K562 (cell line): ENCODE measurements around the gene CD151. TPM values are rescaled to one million over a fixed set of nuclear protein-coding genes. Genes with fewer than 3 reads are reported as not detected.

Experiments
- ATAC-seq: fragments of 200-7000 bp; cut with Tn5 transposase; 3 replicates; pipeline ENCODE4 v1.9.1; 2020; ENCODE audit warnings: moderate library complexity
- BruUV-seq: library from RNA; stranded (reverse); fragments of 400-500 nt; replicated peaks from 2 replicates; lab custom pipeline; 2021; lab: Mats Ljungman, UMichigan
- CTCF ChIA-PET: fragments of 300-600 bp; formaldehyde crosslinking; extraction: SDS; loops from one replicate; lab custom pipeline; 2021; ENCODE audit warnings: low intra/inter-chr PET ratio; lab: Yijun Ruan, JAX
- POLR2A ChIA-PET: fragments of 300-600, 350-650 bp; sonication (Branson Sonifier 250); formaldehyde crosslinking; extraction: SDS; loops from one replicate; lab custom pipeline; 2021; ENCODE audit warnings: antibody characterized with exemption, inconsistent platforms; lab: Yijun Ruan, JAX
- DNase-seq, 4 experiments: peaks; one replicate each; pipeline versions ENCODE4 v3.0.0 to v3.0.0-alpha.2; 2011 to 2018; ENCODE audit warnings: low spot score in 3 of 4, mixed read lengths in 3 of 4; ENCODE audit errors: extremely low read depth in 1 of 4
- FAIRE-seq: peaks from 2 replicates; lab custom pipeline; 2011; peaks lifted over from hg19 to GRCh38; lab: Jason Lieb, UNC
- H2AFZ ChIP-seq: 2 replicates; pipeline ENCODE4 v1.6.0; 2011; ENCODE audit warnings: low read depth, low read length, control low read depth, inconsistent platforms
- H3K27ac ChIP-seq: fragments of 200-600 bp; 3 replicates; pipeline ENCODE4 v1.8.0; 2011; ENCODE audit warnings: low read depth, mild to moderate bottlenecking, control low read depth, inconsistent platforms, low read length, moderate library complexity, mixed read lengths; ENCODE audit errors: extremely low read depth
- H3K27me3 ChIP-seq, 2 experiments: fragments of 300-600 bp in 1 of 2; 2 replicates in 1 of 2; 3 replicates in 1 of 2; pipeline versions ENCODE4 v1.6.0 to v1.8.0; 2011; ENCODE audit warnings: inconsistent platforms in 2 of 2, low read length in 2 of 2, mild to moderate bottlenecking in 1 of 2, mixed read lengths in 1 of 2, moderate library complexity in 1 of 2; ENCODE audit not compliant: control insufficient read depth in 2 of 2, insufficient read depth in 2 of 2
- H3K36me3 ChIP-seq: fragments of 300-600 bp; 3 replicates; pipeline ENCODE4 v1.8.0; 2011; ENCODE audit warnings: mild to moderate bottlenecking, low read length, inconsistent platforms; ENCODE audit not compliant: control insufficient read depth, insufficient read depth
- H3K4me1 ChIP-seq, 2 experiments: fragments of 200-600 bp in 1 of 2; replicated peaks in 1 of 2; 2 replicates in 1 of 2; 3 replicates in 1 of 2; pipeline versions ENCODE4 v1.5.1 to v1.8.0; 2011; ENCODE audit warnings: inconsistent platforms in 2 of 2, low read length in 2 of 2, mild to moderate bottlenecking in 1 of 2, mixed read lengths in 1 of 2, moderate library complexity in 1 of 2; ENCODE audit not compliant: control insufficient read depth in 2 of 2, insufficient read depth in 2 of 2
- H3K4me2 ChIP-seq: 2 replicates; pipeline ENCODE4 v1.6.1; 2011; ENCODE audit warnings: low read length, control low read depth, inconsistent platforms, mixed read lengths; ENCODE audit not compliant: insufficient read depth
- H3K4me3 ChIP-seq: fragments of 200-600 bp; sonication (generic), shearing (Covaris generic); 2 replicates; pipeline ENCODE4 v1.5.1; 2016; ENCODE audit warnings: control low read depth, inconsistent platforms
- H3K79me2 ChIP-seq: fragments of 200-600 bp; 3 replicates; pipeline ENCODE4 v1.8.0; 2011; ENCODE audit warnings: low read length, inconsistent platforms; ENCODE audit not compliant: control insufficient read depth, insufficient read depth
- H3K9ac ChIP-seq, 2 experiments: 2 replicates each; pipeline versions ENCODE4 v1.6.0 to v1.6.1; 2011; ENCODE audit warnings: low read depth in 2 of 2, low read length in 2 of 2, control low read depth in 1 of 2, inconsistent platforms in 1 of 2, mild to moderate bottlenecking in 1 of 2, mixed read lengths in 1 of 2; ENCODE audit not compliant: insufficient read depth in 1 of 2
- H3K9me1 ChIP-seq: one replicate; pipeline ENCODE4 v1.6.0; 2011; ENCODE audit warnings: inconsistent platforms, mild to moderate bottlenecking, low read length, moderate library complexity; ENCODE audit not compliant: control insufficient read depth, insufficient read depth
- H3K9me3 ChIP-seq: replicated peaks from 2 replicates; pipeline ENCODE4 v1.5.1; 2011; ENCODE audit warnings: low read depth, low read length, inconsistent platforms; ENCODE audit not compliant: control insufficient read depth, insufficient read depth
- H4K20me1 ChIP-seq: replicated peaks from 2 replicates; pipeline ENCODE4 v1.6.1; 2011; ENCODE audit warnings: low read length, inconsistent platforms, mixed read lengths; ENCODE audit not compliant: control insufficient read depth, insufficient read depth
- FOXP1 ChIP-seq: sonication (generic); formaldehyde crosslinking; IDR thresholded peaks from 2 replicates; pipeline ENCODE4 v1.8.0; 2022; ENCODE audit warnings: mild to moderate bottlenecking, missing genetic modification reagents
- GABPA ChIP-seq: fragments of 200-800 bp; sonication (Bioruptor generic); conservative IDR thresholded peaks from 2 replicates; pipeline ENCODE4 v1.6.1; 2016; ENCODE audit warnings: low read depth, missing genetic modification characterization, missing compliant biosample characterization
- MYNN ChIP-seq, 2 experiments: sonication (generic); formaldehyde crosslinking in 1 of 2; IDR thresholded peaks; 2 replicates each; pipeline versions ENCODE4 v1.5.0 to v1.6.1; 2016 to 2020; ENCODE audit warnings: antibody characterized with exemption in 1 of 2, missing genetic modification reagents in 1 of 2
- POLR2A ChIP-seq: fragments of 450-650 bp; conservative IDR thresholded peaks from 2 replicates; pipeline ENCODE4 v1.6.1; 2016
- POLR2B ChIP-seq: fragments of 450-650 bp; IDR thresholded peaks from 2 replicates; pipeline ENCODE4 v1.6.1; 2018; ENCODE audit warnings: low read depth; ENCODE audit not compliant: partially characterized antibody
- POLR2G ChIP-seq: fragments of 200-400 bp; formaldehyde crosslinking; IDR thresholded peaks from 2 replicates; pipeline ENCODE4 v1.6.1; 2017; ENCODE audit warnings: low read depth, mild to moderate bottlenecking, antibody characterized with exemption, low read length, moderate library complexity
- RBFOX2 ChIP-seq: fragments of 200-400 bp; formaldehyde crosslinking; IDR thresholded peaks from 2 replicates; pipeline ENCODE4 v1.6.1; 2017; ENCODE audit warnings: low read depth, mild to moderate bottlenecking, low read length, moderate library complexity
- SUPT5H ChIP-seq: fragments of 450-650 bp; IDR thresholded peaks from 2 replicates; pipeline ENCODE4 v1.6.1; 2016
- ZNF41 ChIP-seq: fragments of 250-450 bp; sonication (Bioruptor Pico); conservative IDR thresholded peaks from 2 replicates; pipeline ENCODE4 v1.4.0; 2020; ENCODE audit warnings: mild to moderate bottlenecking
- WGBS: fragments of 100-300 bp; shearing (Covaris generic); methylation state at CpG from one replicate; pipeline ENCODE4 v1.1.6; 2016; ENCODE audit warnings: low coverage, mixed read lengths; ENCODE audit not compliant: insufficient coverage; ENCODE audit errors: missing lambda C conversion rate; 5-methylcytosine and 5-hydroxymethylcytosine counted together
- in situ Hi-C: fragments of 300-500 bp; cut with MboI; formaldehyde crosslinking; loops from 4 replicates; pipeline ENCODE4 v1.15.0; 2018; ENCODE audit warnings: inconsistent platforms, mixed read lengths
- intact Hi-C: fragments of 100-400 bp; cut with micrococcal nuclease; formaldehyde crosslinking; loops from 2 replicates; pipeline ENCODE4 v1.14.2; 2022
- polyA plus RNA-seq, 8 experiments: library from polyadenylated mRNA; depleted of rRNA in 4 of 8; stranded (reverse) in 5 of 8; unstranded in 3 of 8; fragments of >200 nt; fragmentation: Nextera tagmentation in 2 of 8; fragmentation: Illumina TruSeq in 1 of 8; extraction: Ambion mirVana in 2 of 8; extraction: Trizol in 1 of 8; gene quantifications; 2 replicates each; pipeline versions ENCODE4 v1.2.1 to v1.2.3, GENCODE V29; 2011 to 2014; ENCODE audit warnings: inconsistent platforms in 1 of 8, missing spikeins in 1 of 8
- total RNA-seq, 7 experiments: library from RNA; depleted of rRNA in 6 of 7; stranded (reverse); fragments of >200 nt in 6 of 7; fragmentation: Illumina TruSeq in 2 of 7; extraction: Trizol in 2 of 7; gene quantifications; 2 replicates each; pipeline versions ENCODE4 v1.2.1 to v1.2.3, GENCODE V29; 2011 to 2021; ENCODE audit warnings: low replicate concordance in 1 of 7
- TF ChIP-seq, protein P1 (sequence below): fragments of 200-800 bp; sonication (Bioruptor generic); IDR thresholded peaks from 2 replicates; pipeline ENCODE4 v1.6.1; 2017; ENCODE audit warnings: missing genetic modification characterization, missing compliant biosample characterization
- TF ChIP-seq, protein P2 (sequence below): fragments of 450-650 bp; formaldehyde crosslinking; conservative IDR thresholded peaks from 2 replicates; pipeline ENCODE4 v1.4.0; 2022; ENCODE audit warnings: mild to moderate bottlenecking, missing genetic modification characterization
- TF ChIP-seq, protein P3 (sequence below): sonication (generic); formaldehyde crosslinking; IDR thresholded peaks from 2 replicates; pipeline ENCODE4 v1.8.0; 2022; ENCODE audit warnings: missing genetic modification reagents, mild to moderate bottlenecking, moderate library complexity, borderline replicate concordance
- TF ChIP-seq, protein P4 (sequence below), 2 experiments: fragments of 150-350 bp in 1 of 2; IDR thresholded peaks; 2 replicates each; pipeline ENCODE4 v1.6.1; 2012 to 2016; ENCODE audit warnings: low read depth in 2 of 2, low read length in 2 of 2, mild to moderate bottlenecking in 1 of 2, moderate library complexity in 1 of 2

CD151 gene
- total and polyA plus RNA-seq, 9 of the 15 experiments (the other 6 are each of a cell fraction or from before 2014, with no cell fraction given), result 2.3 to 187 (median 140) TPM

DNA sequence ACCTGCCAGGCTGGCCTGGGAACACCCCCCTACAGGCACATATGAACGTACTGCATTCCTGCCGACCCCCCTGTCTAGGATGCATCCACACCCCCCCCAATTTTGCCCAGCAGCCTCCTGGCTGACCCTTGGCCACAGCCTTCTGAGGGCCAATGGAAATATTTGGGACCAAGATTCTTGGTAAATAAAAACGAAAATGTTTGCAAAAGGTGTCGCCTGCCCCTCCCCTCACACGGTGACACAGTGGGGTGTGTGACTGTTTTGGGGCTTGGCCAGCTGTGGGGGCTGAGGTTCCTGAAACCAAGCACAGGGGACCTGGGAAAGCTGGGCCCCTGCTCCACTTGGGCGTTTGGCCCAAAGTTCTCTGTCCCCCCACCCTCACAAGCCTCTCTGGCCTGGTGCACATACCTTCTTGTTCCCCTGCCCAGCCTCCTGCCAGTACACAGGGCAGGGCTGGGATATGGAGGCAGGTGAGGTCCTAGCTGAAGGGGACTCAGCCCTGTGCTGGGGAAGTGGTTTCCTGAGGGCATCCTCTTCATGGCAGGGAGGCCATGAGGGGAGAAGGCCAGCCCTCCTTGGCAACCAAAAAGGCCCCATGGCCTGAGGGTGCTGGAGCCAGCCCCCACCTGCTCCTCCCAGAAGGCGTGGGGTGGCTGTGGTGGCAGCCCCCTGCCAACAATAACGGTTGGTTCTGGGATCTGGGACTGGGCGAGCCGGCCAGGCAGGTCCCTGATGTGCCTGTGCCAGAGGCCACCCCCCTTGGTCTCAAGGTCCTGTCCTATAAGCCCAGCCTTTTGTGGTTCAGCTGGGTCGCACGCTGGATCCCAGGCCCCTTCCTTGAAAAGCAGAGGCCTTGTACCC, 7.2 kb upstream of the CD151 start:
- no peak overlapping the region for H3K27ac ChIP-seq
- H3K4me1 ChIP-seq, result peaks cover 24 to 93% of the 10 kb centered on the region in 2 experiments
- in situ Hi-C loops, result no loop called here
- H3K79me2 ChIP-seq, result peaks cover 16% of the 10 kb centered on the region
- peaks cover 43% of the 10 kb centered on the region; the same call in 1 of the 3 replicates for H3K36me3 ChIP-seq
- H3K4me3 ChIP-seq, result no peak overlapping the region
- H3K9me1 ChIP-seq, result peaks cover 3% of the 10 kb centered on the region
- H3K27me3 ChIP-seq, result no peaks in the 10 kb centered on the region
- CTCF ChIA-PET, result no interaction called here
- ATAC-seq, result no peak
- no peak for FAIRE-seq
- no peak overlapping the region for H3K4me2 ChIP-seq
- DNase-seq, result no peak
- BruUV-seq, result no TSS peak
- intact Hi-C loops, result no loop called here
- no peaks in the 10 kb centered on the region for H3K9me3 ChIP-seq
- H4K20me1 ChIP-seq, result peaks cover 8% of the 10 kb centered on the region; the same call in 1 of the 2 replicates
- 69% methylated on average over 12 of the region's 12 CpGs for WGBS
- POLR2A ChIA-PET, result interaction anchor here (0.6 to 1.9 kb wide), 4 partner anchors 9 to 33 kb away, joined by 3 to 6 read pairs (median 3); no protein-coding TSS in a partner anchor
- no peak overlapping the region for H2AFZ ChIP-seq
- H3K9ac ChIP-seq, result peak overlapping the region in 1 of 2 experiments; percentile 81; a peak in 2 of 4 replicates
- TF ChIP-seq, protein P1, sequence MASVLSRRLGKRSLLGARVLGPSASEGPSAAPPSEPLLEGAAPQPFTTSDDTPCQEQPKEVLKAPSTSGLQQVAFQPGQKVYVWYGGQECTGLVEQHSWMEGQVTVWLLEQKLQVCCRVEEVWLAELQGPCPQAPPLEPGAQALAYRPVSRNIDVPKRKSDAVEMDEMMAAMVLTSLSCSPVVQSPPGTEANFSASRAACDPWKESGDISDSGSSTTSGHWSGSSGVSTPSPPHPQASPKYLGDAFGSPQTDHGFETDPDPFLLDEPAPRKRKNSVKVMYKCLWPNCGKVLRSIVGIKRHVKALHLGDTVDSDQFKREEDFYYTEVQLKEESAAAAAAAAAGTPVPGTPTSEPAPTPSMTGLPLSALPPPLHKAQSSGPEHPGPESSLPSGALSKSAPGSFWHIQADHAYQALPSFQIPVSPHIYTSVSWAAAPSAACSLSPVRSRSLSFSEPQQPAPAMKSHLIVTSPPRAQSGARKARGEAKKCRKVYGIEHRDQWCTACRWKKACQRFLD (CRISPR knock-in tag), result no peak
- TF ChIP-seq POLR2G (peak; percentile 74), FOXP1 (CRISPR knock-in tag) (0 out of 2 replicates have a peak, but pooled peaks have one; percentile 5), POLR2A (peak; percentile 49), POLR2B (peak; percentile 21), SUPT5H (peak; percentile 47), GABPA (tag) (no peak), MYNN (IDR thresholded peaks at IDR 0.05) (peak; percentile 50), MYNN (CRISPR knock-in tag; IDR thresholded peaks at IDR 0.05) (no peak), ZNF41 (no peak), RBFOX2 (peak; percentile 54)
- TF ChIP-seq, protein P2, sequence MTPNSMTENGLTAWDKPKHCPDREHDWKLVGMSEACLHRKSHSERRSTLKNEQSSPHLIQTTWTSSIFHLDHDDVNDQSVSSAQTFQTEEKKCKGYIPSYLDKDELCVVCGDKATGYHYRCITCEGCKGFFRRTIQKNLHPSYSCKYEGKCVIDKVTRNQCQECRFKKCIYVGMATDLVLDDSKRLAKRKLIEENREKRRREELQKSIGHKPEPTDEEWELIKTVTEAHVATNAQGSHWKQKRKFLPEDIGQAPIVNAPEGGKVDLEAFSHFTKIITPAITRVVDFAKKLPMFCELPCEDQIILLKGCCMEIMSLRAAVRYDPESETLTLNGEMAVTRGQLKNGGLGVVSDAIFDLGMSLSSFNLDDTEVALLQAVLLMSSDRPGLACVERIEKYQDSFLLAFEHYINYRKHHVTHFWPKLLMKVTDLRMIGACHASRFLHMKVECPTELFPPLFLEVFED (CRISPR knock-in tag), result peak; percentile 40
- TF ChIP-seq, protein P3, sequence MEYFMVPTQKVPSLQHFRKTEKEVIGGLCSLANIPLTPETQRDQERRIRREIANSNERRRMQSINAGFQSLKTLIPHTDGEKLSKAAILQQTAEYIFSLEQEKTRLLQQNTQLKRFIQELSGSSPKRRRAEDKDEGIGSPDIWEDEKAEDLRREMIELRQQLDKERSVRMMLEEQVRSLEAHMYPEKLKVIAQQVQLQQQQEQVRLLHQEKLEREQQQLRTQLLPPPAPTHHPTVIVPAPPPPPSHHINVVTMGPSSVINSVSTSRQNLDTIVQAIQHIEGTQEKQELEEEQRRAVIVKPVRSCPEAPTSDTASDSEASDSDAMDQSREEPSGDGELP (CRISPR knock-in tag), result peak; percentile 46; the same call in 1 of the 2 replicates
- TF ChIP-seq, protein P4, sequence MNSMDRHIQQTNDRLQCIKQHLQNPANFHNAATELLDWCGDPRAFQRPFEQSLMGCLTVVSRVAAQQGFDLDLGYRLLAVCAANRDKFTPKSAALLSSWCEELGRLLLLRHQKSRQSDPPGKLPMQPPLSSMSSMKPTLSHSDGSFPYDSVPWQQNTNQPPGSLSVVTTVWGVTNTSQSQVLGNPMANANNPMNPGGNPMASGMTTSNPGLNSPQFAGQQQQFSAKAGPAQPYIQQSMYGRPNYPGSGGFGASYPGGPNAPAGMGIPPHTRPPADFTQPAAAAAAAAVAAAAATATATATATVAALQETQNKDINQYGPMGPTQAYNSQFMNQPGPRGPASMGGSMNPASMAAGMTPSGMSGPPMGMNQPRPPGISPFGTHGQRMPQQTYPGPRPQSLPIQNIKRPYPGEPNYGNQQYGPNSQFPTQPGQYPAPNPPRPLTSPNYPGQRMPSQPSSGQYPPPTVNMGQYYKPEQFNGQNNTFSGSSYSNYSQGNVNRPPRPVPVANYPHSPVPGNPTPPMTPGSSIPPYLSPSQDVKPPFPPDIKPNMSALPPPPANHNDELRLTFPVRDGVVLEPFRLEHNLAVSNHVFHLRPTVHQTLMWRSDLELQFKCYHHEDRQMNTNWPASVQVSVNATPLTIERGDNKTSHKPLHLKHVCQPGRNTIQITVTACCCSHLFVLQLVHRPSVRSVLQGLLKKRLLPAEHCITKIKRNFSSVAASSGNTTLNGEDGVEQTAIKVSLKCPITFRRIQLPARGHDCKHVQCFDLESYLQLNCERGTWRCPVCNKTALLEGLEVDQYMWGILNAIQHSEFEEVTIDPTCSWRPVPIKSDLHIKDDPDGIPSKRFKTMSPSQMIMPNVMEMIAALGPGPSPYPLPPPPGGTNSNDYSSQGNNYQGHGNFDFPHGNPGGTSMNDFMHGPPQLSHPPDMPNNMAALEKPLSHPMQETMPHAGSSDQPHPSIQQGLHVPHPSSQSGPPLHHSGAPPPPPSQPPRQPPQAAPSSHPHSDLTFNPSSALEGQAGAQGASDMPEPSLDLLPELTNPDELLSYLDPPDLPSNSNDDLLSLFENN (IDR thresholded peaks at IDR 0.05; ENCODE audit: low read depth in 2 of 2, low read length in 2 of 2), result 0 out of 4 replicates have a peak, but pooled peaks of 1 of the 2 experiments have one; percentile 23
